Right forelimb (tissue), 1 donor: ENCODE measurements around the gene METTL17.
"Not testable (repeated sequence)": the region's sequence is repeated elsewhere in the genome, so short reads cannot be mapped to it uniquely, and the experiment has no call there.

Source experiments
- DNase-seq: peaks from one replicate; pipeline ENCODE4 v3.0.0-alpha.2; 2018

METTL17 gene

GRCh38 chr14:21025371-21026273, 35.8 kb downstream of the METTL17 start:
- DNase-seq, result peak; percentile 73

DNA sequence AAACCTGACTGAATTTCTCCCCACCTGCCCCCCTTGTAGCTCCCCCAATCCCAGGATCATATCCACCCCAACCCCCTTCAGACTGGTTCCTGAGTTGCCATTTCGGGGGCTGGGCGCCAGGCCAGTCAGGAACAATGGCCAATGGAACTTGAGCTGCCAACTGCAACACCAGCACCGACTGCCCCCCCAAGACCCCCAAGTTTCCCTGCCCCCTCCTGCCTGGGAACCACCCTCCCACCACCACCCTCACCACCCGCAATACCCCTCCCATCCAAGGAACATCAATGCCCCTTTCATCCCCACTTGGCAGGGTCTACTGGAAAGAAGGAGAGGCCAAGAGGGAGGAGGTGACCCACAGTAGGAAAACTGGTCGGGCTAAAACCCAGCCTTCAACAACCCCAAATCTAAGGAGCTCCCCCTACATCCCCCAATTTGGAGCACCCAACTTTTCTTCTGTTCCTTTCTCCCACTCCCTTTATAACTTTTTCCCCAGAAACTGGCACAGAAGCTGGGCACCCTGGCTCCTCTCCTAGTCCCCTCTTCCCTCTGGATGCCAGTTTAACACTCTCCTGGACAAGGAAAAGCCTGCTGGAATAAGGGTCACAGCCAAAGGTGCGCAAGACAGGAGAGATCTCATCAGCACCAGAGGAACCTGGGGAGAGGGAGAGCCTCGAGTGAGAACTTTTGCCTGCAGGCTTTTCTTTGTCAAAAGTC, 36.7 kb downstream of the METTL17 start:
- peak; percentile 68 for DNase-seq

- DNase-seq, result peak; percentile 37
Measured at GRCh38 chr14:21026988-21027315, 37.2 kb downstream of the METTL17 start.

GRCh38 chr14:21029917-21030316, 40.1 kb downstream of the METTL17 start, which contains the start of gene TPPP2:
TPPP2 (plus strand) TSS chr14:21030217; CDS start chr14:21030582, 365 bp downstream.
- DNase-seq, result peak; percentile 2

GRCh38 chr14:21030531-21030930, 40.8 kb downstream of the METTL17 start:
- DNase-seq, result peak; percentile 12

DNA sequence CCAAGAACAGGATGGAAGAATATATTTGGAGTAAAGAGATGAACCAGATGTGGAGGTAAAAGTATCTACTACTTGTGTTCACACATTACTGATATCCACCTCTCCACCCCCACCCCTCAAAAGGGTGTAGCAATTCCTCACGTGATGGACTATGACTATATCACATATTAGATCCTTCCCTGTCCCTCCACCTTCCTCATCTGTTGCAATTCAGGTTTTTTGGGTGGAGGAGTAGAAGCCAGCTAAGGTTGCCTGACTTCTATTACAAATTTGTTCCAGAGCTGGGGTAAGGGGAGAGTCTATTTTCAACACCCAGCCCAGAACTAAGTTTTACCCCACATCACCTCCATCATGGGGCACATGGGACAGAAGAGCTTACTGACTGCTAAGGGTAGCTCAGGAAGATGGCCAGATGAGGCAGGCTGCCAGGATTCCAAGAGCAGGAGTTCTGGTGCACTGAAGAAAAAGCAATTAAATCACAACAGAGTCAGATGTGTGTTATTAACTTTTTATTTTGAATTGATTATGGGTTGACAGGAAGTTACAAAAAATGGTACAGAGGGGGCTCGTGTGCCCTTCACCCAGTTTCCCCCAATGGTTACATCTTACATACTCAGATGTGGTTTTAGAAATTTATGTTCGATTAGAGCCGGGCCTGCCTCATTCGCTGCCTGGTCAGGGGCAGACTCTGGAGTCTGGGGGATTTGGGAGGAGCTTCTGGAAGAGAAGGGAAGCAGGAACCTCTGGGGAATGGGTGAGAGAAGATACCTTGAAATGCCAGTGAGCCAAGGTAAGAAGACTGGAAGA, 42.7 kb downstream of the METTL17 start:
- no peak for DNase-seq

DNA sequence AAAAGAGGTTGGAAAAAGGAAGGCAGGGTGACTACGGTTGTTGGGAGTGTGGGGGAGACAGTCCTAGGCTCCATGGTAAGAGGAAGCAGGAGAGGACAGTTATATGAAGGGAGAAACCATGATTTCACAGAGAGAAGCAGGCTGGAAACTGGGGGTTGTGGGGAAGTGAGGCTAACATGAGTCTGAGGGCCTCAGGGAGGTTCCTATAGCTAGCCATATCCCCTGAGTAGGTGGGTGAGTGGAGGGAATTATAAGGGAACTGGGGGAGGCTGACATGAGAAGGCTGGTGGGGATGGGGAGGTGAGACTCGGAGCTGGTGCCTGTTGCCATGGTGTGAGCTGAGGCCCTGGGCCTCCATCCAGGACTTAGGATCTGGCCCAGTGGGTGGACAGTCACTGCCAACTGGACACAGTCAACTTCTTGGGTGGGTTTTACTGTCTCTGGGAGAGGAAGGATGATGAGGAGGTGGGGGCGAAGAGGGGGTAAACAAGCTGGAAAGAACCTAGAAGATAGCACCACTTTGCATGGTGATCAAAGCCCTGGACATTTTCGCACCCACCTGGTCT, 43.4 kb downstream of the METTL17 start:
- DNase-seq, result no peak

DNA sequence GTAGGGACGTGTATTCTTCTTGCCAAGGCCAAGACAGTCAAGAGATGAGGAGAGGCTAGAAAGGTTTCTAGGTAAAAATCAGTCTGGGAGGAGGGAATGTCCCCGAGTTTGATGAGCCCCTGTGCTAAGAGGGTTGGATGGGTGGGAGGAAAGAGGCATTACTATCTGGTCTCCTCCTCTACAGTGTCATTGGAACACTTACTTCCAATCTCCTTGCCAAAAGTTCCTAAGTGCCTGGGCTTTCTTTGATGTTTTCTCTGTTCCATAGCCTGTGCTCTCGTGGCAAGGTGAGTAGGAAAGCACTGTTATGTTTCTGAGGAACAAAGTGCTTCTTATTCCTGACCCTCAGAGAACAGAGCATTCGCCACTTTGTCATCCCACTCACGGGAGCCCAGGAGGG, 44.9 kb downstream of the METTL17 start, which contains the start of gene RNASE13:
Gene RNASE13 (minus strand): TSS at position 101 of the 400 bp plus-strand sequence. CDS start 519 bp downstream, outside the sequence.
- no peak for DNase-seq

DNA sequence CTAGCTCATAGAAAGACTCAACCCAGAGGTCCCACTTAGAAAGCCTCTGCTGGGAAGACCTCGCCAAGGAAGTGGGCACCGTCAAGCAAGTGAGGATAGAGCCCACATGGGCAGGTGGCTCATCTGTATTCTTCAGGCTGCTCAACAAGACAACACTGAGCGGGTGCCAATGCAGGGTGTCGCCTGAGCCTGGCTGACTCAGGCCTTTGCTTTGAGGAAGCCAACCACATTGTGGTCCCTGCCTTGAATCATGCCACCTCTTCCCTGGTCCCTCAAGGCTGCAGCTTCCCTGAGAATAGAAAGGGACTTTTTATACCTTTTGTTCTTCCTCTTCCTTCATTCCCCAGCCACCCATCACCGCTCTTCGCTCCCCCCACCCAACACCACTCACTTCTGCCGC, 47.0 kb downstream of the METTL17 start:
- DNase-seq, result no peak

GRCh38 chr14:21037156-21037555, 47.4 kb downstream of the METTL17 start:
- no peak for DNase-seq

DNA sequence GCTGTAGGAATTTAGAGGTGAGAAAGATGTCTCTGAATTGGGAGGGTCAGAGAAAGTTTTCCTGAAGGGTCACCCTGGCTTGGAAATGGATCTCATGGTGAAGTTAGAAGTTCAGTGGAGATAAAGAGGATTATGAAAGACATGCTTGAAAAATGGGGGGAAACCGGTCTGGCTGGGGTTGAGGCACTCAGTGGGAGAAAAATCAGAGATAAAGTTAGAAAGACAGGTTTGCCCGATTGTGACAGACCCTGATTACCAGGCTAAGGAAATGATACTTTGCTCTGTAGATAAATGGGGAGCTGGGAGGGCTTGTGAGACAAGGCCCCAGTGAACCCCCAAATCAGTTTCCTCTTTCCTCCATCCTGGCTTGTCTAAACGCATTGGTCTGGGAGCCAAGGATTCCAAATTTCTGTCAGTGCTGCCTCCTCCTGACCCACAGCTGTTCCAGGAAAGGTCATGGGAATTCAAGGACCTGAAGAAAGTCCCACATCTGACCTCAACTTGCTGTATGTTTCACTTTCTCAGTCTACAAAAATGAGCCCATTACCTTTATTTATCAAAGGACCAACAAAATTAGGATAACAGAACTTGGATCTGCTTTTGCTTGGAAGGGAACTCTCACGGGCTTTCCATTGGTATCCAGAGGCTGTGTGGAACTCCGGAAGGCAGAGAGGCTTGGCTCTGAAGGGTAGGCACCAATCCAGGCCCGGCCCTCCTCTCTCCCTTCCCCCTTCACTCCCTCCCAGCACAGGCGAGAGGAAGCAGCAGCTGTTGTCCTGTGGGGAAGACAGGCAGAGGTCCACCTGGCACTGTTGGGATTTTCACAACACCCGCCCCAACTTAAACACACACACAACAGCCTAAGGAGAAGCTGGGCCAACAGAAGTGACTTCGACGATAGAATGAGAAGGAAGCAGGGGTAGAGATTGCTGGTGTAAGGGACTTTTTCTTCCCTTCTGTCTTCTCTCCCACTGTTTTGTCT, 49.0 kb downstream of the METTL17 start:
- peak; percentile 84 for DNase-seq

DNA sequence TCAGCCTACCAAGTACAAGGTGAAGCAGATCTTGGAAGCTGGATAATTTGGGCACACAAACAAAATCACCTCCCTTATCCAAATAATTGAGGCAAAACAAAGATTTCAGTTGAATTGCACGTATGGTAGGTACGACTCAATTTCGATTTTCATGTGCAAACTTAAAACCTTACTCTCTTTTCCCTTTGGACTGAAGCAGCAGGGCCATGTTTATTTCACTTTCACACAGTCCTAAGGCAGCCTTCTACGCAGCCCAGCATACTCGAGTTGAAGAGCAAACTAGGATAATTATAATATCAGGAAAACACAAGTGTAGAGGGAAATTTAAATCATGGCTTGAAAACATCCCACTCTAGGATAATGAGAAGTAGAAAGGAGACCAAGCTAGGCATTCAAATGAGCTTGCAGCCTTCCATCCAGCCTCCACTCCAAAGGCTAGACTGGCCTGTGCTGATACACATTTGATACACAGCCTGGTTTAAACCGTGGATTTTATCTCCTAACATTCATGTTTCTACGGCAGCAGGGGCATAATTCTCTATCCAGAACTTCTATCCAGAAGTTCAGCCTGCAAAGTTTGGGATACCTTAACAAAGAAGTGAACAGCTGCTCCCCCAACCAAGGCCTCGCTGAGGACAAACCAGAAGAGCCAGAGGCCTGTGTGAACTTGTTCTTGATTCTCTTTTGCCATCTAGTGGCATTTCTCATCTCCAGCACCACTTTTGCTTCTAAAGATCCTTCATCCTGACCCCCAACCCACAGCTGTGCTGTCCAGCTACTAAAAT, 50.0 kb downstream of the METTL17 start:
- peak; percentile 69 for DNase-seq

DNA sequence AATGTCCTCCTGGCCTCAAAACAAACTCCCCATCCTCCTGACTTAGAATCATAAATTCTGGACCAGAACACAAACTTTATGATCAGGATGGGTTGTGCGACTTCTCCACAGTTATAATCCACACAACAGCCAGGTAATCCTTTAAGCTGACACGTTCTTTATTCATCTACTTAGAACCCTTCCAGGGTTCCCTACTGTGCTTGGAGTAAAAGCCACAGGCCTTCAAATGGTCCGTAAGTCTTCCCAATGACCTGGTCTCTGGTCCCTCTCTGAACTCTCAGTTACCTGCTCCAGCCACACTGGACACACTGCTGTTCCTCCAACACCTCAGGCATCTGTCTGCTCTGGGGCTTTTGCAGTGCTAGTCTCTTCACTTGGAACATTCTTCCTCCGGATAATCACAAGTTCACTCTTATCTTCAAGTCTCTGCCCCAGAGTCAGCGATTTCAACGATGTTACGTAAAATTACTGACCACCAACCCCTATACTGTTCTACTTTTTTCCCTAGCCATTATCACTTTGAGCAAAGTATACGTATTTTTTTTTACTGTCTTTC, 50.7 kb downstream of the METTL17 start:
- no peak for DNase-seq

DNA sequence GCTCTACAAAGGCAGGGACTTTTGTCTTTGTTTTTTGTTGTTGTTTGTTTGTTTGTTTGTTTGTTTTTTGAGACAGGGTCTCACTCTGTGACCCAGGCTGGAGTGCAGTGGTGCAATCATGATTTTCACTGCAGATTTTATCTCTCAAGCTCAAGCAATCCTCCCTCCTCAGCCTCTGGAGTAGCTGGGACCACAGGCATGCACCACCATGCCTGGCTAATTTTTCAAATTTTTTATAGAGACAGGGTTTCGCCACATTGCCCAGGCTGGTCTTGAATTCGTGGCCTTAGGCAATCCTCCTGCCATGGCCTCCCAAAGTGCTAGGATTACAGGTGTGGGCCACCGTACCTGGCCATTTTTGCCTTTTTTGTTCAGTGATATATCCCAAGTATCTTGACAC, 51.2 kb downstream of the METTL17 start:
- not testable (repeated sequence) for DNase-seq

DNA sequence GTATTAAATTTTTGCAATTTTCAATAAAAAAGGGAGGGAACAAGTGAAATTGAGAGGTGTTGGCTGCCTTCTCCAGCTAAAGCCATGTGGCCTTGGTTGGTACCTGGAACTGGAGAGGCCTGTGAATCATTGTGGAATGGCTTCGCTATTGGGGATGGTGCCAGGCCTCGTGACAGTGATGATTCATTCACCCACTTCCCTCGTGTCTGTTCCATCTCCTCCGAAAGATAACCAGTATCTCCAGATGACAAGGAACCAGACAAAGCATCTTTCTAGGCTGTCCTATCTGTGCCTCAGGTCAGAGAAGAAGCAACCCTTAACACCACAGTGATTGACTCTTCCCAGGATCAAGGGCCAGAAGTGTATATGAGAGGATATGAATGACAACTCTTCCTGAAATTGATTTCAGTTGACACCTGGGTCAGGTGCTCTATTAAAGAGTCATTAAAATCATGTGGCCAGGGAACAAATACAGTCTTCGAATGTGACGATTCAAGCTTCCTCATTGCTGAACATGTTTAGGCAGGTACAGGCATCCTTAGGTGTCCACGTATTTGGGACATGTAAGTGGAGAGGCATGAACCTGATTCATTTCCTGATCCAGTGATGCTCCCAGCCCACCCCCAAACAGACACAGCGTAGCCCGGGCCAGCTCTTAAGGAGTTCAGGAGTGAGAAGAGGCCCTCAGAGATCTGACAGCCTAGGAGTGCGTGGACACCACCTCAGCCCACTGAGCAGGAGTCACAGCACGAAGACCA, 52.1 kb downstream of the METTL17 start, which contains the start of gene RNASE7:
Gene RNASE7 (plus strand): TSS at position 687 of the 758 bp plus-strand sequence. CDS start 631 bp downstream, outside the sequence.
- no peak for DNase-seq

- DNase-seq, result no peak
Measured at GRCh38 chr14:21042918-21043317, 53.1 kb downstream of the METTL17 start.

DNA sequence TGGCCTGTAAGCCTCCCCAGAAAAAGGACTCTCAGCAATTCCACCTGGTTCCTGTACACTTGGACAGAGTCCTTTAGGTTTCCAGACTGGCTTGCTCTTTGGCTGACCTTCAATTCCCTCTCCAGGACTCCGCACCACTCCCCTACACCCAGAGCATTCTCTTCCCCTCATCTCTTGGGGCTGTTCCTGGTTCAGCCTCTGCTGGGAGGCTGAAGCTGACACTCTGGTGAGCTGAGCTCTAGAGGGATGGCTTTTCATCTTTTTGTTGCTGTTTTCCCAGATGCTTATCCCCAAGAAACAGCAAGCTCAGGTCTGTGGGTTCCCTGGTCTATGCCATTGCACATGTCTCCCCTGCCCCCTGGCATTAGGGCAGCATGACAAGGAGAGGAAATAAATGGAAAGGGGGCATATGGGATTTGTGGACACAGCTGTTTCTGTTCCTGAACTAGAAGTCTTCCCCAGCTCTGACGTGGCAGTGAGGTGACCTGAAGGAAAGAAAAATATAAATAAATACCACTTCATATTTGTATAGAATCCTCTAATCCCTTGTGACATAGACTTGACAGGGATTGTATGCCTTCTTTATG, 53.7 kb downstream of the METTL17 start:
- no peak for DNase-seq

- no peak for DNase-seq
Measured at GRCh38 chr14:21043974-21044618, 54.3 kb downstream of the METTL17 start.
